Testis (tissue), 3 donors: ENCODE data around the gene LRTM2. TPM values are rescaled to one million over a fixed set of nuclear protein-coding genes. Genes with fewer than 3 reads are reported as not detected.

Source experiments
- DNase-seq: peaks from one replicate; pipeline ENCODE4 v3.0.0-alpha.2; 2019
- H3K27ac ChIP-seq, 2 donors: fragments of 200-600 bp; sonication (generic); one replicate each; pipeline ENCODE4 v1.5.1; 2019
- H3K27me3 ChIP-seq: fragments of 200-600 bp; sonication (generic); one replicate; pipeline ENCODE4 v1.5.1; 2019
- H3K36me3 ChIP-seq: fragments of 200-600 bp; sonication (generic); one replicate; pipeline ENCODE4 v1.5.1; 2017; ENCODE audit warnings: low read depth; ENCODE audit errors: missing control alignments
- H3K4me1 ChIP-seq: fragments of 200-600 bp; sonication (generic); one replicate; pipeline ENCODE4 v1.5.1; 2019
- H3K4me3 ChIP-seq, 2 donors: fragments of 200-600 bp; sonication (generic); one replicate each; pipeline ENCODE4 v1.5.1; 2017 to 2019
- H3K9me3 ChIP-seq: fragments of 200-600 bp; sonication (generic); one replicate; pipeline ENCODE4 v1.5.1; 2017
- CTCF ChIP-seq, 3 experiments: fragments of 450-650 bp in 2 of 3; fragments of 200-600 bp in 1 of 3; sonication (generic) in 1 of 3; IDR thresholded peaks; one replicate each; pipeline ENCODE4 v1.5.1; 2016 to 2019; ENCODE audit warnings: antibody characterized with exemption in 3 of 3, mild to moderate bottlenecking in 2 of 3, moderate library complexity in 1 of 3
- POLR2A ChIP-seq: fragments of 450-650 bp; IDR thresholded peaks from one replicate; pipeline ENCODE4 v1.6.1; 2017; ENCODE audit warnings: antibody characterized with exemption, mild to moderate bottlenecking, moderate library complexity
- WGBS, 2 donors: methylation state at CpG; one replicate each; pipeline ENCODE4 v1.1.5; 2018; 5-methylcytosine and 5-hydroxymethylcytosine counted together
- intact Hi-C: fragments of 100-400 bp; cut with DNase I; formaldehyde crosslinking; loops from one replicate; pipeline ENCODE4 v1.15.1; 2023; ENCODE audit warnings: low total_unique reads
- polyA plus RNA-seq: library from polyadenylated mRNA; stranded (reverse); fragments of 350-450 nt; fragmentation: Illumina TruSeq; extraction: RNeasy Lipid Tissue Mini Kit (QIAGEN cat#74804); gene quantifications from one replicate; pipeline ENCODE4 v1.2.3, GENCODE V29; 2014; ENCODE audit warnings: low read depth, low replicate concordance; ENCODE audit not compliant: insufficient read depth
- total RNA-seq, 2 donors: library from RNA; depleted of rRNA; stranded (reverse); fragments of >200 nt; gene quantifications; one replicate each; pipeline ENCODE4 v1.2.3, GENCODE V29; 2016

LRTM2 gene
- total and polyA plus RNA-seq, 3 donors from 2014 or later = 0.39 to 0.96 (median 0.43) TPM

- intact Hi-C loops = no loop called here
- DNase-seq = no peak
- Histone ChIP-seq H3K36me3 (no peaks in the 10 kb centered on the region), H3K4me3 (no peak overlapping the region), H3K9me3 (no peaks in the 10 kb centered on the region), H3K27me3 (no peaks in the 10 kb centered on the region), H3K4me1 (no peaks in the 10 kb centered on the region), H3K27ac (no peak overlapping the region)
- TF ChIP-seq CTCF (IDR thresholded peaks at IDR 0.05) = no peak
- no peak for TF ChIP-seq POLR2A
- WGBS, 2 donors = 77 to 80% methylated on average over 10 of the region's 10 CpGs
Observed at GRCh38 chr12:1844223-1844622, 23.9 kb downstream of the LRTM2 start.

GRCh38 chr12:1844661-1845409, 24.5 kb downstream of the LRTM2 start:
- intact Hi-C loops = no loop called here
- Histone ChIP-seq H3K27ac (no peak overlapping the region), H3K4me1 (no peaks in the 10 kb centered on the region), H3K36me3 (no peaks in the 10 kb centered on the region), H3K4me3 (no peak overlapping the region), H3K9me3 (no peaks in the 10 kb centered on the region), H3K27me3 (no peaks in the 10 kb centered on the region)
- no peak for DNase-seq
- WGBS, 2 donors = 42 to 48% methylated on average over 12 of the region's 12 CpGs
- TF ChIP-seq POLR2A (no peak), CTCF (IDR thresholded peaks at IDR 0.05) (no peak)

- Histone ChIP-seq H3K27me3 (no peaks in the 10 kb centered on the region), H3K4me1 (no peaks in the 10 kb centered on the region), H3K36me3 (no peaks in the 10 kb centered on the region), H3K9me3 (no peaks in the 10 kb centered on the region), H3K4me3 (no peak overlapping the region), H3K27ac (no peak overlapping the region)
- intact Hi-C loops = no loop called here
- 76 to 84% methylated on average over 11 to 14 of the region's 14 CpGs for WGBS, 2 donors
- no peak for TF ChIP-seq CTCF (IDR thresholded peaks at IDR 0.05)
- TF ChIP-seq POLR2A = no peak
- no peak for DNase-seq
Observed at GRCh38 chr12:1845427-1845826, 25.1 kb downstream of the LRTM2 start.

- TF ChIP-seq POLR2A = no peak
- no peak for TF ChIP-seq CTCF (IDR thresholded peaks at IDR 0.05)
- no peak overlapping the region for H3K4me3 ChIP-seq
- DNase-seq = no peak
- no peaks in the 10 kb centered on the region for H3K4me1 ChIP-seq
- H3K27ac ChIP-seq = no peak overlapping the region
- intact Hi-C loops = no loop called here
- 85 to 94% methylated on average over 4 to 5 of the region's 5 CpGs for WGBS, 2 donors
- no peaks in the 10 kb centered on the region for H3K36me3 ChIP-seq
- no peaks in the 10 kb centered on the region for H3K9me3 ChIP-seq
- no peaks in the 10 kb centered on the region for H3K27me3 ChIP-seq
Observed at GRCh38 chr12:1845886-1846285, 25.5 kb downstream of the LRTM2 start.
